T-helper 22 cell (primary cell): ENCODE results near the gene ADCK2.
A peak's percentile ranks its signal among the peaks of the same experiment; 100 is the strongest.
"Not testable (repeated sequence)": the region's sequence is repeated elsewhere in the genome, so short reads cannot be mapped to it uniquely, and the experiment has no call there.

Source experiments
- DNase-seq: peaks from one replicate; pipeline ENCODE4 v3.0.0-alpha.2; 2020; ENCODE audit warnings: low read depth

ADCK2 gene

GRCh38 chr7:140672382-140673062, at the start of gene ADCK2:
ADCK2 (plus strand) TSS chr7:140672945; CDS start chr7:140673331, 386 bp downstream.
- peak; percentile 42 for DNase-seq

GRCh38 chr7:140623980-140624379, 48.8 kb upstream of the ADCK2 start:
- DNase-seq, result no peak

GRCh38 chr7:140624392-140625191, 48.2 kb upstream of the ADCK2 start:
- DNase-seq, result no peak

DNA sequence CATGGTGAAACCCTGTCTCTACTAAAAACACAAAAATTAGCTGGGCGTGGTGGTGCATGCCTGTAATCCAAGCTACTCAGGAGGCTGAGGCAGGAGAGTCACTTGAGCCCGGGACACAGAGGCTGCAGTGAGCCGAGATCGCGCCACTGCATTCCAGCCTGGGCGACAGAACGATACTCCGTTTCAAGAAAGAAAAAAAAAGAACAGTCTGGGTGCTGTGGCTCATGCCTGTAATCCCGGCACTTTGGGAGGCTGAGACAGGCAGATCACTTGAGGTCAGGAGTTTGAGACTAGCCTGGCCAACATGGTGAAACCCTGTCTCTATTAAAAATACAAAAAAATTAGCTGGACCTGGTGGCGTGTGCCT, 47.6 kb upstream of the ADCK2 start:
- DNase-seq, result not testable (repeated sequence)

DNA sequence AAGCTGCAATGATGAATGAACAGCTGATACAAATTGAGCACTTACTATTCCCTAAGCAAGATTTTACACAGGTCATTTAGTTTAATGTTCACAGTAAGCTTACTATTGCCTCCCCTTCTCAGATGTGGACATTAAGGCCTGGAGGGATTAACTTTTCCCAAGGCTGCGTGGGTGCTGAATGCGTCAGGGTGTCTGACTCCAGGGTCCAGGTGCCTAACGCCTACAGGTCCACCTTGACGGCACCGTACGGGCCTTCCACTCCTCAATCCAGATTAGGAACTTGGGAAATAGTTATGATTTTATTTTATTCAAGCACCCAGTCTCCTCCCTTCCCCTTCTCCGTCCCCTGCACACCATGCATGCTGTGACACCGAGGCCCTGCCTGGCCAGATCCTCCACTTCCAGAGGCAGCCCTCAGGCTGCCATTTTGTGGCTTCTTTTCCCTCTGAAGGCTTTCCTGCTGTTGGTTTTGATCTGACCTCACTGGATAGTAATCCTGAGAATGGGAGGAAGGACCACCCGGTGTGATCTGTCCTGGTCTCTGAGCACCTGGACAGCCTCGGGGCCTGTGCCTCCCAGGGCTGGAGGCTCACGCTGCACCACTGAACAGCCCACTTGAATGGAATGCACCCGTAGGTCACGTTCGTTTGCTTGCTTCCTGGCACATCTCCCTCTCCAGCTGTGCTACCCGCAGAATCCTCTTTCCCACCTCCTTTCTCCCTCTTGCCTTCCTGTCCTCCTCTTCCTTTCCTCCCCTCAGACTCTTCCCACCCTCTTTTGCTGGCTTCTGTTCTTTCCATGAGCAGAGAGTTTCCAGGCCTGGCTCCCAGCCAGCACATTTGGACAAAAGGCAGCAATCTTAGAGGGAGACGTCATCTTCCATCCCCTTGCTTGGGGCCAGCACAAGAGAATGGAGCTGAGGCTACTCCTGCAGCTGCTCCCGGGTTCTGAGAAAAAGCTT, 46.6 kb upstream of the ADCK2 start:
- DNase-seq, result no peak

- no peak for DNase-seq
Measured at GRCh38 chr7:140631021-140631420, 41.7 kb upstream of the ADCK2 start.

DNA sequence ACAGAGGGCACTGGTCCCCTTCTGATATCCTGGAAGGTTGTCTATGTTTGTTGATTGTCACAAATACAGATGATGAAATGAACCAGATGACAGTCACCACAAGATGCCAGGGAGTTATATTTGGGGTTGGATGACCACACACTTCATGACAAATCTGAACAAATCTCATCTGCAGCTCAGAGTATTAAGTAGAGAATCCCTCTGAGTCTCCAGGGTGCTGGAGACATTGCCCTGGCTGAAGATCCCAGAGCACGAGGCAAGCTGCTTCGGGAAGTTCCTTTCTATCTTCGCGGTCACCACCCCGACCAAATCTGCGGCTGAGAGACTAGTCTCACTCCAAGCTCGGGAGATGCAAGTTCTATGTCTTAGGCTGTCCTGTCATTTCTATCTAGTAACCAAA, 41.1 kb upstream of the ADCK2 start:
- DNase-seq, result no peak

DNA sequence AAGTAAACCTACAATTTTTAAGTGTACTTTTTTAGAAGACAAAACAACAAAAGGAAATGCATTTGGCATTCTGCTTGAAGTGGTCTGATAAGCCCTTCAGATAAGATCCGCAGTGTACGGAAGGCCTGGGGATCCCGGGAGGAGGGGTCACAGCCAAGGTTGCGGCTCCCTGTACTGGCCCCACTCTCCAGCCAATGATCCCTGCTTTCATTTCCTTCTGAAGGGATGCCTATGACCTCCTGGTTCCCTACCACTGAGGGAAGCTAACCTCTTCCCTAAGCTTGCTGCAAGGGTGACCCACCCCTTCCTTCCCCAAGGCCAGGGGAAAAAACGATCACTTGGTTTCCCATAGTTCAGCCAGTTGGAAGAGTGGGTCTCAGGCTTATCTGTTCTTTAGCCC, 37.4 kb upstream of the ADCK2 start:
- no peak for DNase-seq

- no peak for DNase-seq
Measured at GRCh38 chr7:140635816-140636215, 36.9 kb upstream of the ADCK2 start.

- DNase-seq, result no peak
Measured at GRCh38 chr7:140637400-140637799, 35.3 kb upstream of the ADCK2 start.

DNA sequence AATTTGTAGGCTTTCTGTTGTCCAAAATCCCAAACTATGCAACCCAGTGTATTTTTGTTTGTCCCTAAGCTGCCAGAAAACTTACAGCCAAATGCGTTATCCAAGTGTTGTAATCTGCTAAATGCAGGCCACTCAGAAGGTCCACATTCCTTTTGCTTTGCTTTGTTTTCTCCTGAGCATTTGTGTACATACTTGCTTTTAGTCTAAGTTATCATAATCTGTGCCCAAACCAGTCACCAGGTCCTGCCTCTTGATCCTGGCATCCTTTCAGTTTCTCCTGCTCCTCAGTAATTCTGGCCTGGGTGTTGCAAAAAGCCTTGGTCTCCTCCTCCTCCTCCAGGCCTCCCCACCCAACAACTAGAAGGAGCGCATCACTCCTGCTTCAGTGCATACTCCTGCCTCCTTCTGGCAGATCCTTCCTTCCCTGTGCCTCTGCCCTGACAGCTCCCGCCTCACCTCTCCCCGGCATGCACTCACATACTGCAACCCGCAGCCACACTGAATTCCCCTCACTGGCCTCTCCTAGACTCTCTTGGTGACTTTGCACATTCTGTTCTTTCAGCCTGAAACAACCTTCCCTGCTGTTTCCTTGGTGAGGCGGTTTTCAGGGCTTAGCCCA, 34.5 kb upstream of the ADCK2 start:
- no peak for DNase-seq

- no peak for DNase-seq
Measured at GRCh38 chr7:140639366-140640053, 33.2 kb upstream of the ADCK2 start.

GRCh38 chr7:140640060-140640637, 32.6 kb upstream of the ADCK2 start:
- no peak for DNase-seq

DNA sequence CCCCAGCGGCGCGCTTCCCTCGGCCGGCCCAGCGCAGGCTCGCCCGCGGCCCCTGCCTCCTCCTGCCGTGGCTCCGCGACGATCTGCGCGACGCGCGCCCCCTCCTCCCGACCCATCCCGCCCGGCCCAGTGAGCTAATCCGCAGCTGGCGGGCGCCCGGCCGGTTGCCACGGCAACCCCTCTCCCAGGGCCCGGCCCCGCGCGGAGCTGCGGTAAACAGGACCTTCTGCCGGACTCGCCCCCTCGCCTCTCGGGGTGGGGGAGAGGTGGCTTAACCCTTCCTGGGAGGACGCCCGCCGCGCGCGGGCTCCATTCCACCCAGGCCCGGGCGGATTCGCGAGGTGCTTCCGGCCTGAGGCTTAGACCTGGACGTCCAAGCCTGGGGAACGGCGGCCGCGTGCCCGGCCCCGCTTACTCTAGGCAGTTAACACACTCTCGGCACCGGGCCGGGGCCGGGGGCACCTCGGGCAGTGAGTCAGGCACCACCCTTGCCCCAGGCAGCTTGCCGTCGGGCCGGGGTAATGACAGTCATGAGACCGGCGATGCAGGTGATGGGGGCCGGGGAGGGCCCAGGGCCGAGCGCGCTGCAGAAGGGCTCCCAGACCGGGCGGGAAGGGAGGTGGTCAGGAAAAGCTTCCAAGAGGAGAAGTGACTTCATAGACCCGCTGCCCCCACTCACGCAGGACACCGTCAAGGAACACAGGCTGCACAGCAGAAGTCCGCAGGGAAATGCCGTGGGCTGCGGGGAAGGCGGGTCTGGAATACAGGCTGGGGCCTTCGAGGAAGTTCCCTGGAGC, 31.8 kb upstream of the ADCK2 start, which contains the start of gene DENND2A:
DENND2A (minus strand) TSS at position 87 of the 797 bp plus-strand sequence. CDS start 38,416 bp downstream, outside the sequence.
- DNase-seq, result no peak

GRCh38 chr7:140641524-140642195, 31.1 kb upstream of the ADCK2 start:
- no peak for DNase-seq

DNA sequence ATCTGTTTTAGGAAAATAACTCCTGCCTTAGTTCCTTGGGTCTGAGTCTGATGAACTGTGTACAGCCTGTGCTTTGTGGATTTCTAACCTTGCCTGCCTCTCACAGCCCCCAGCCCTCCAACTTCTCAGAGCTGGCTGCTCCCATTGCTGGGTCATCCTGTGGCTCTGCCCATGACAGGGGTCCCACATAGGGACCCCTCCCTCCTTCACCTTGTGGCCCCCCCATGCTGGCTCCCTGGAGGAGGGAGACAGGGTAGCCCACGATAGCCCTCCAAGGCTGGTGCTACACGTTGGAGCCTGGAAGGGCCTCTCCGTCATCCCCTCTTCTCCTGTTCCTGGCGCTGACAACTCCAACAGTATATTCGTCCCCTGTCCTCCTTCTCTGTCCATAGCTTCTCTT, 29.3 kb upstream of the ADCK2 start:
- no peak for DNase-seq

DNA sequence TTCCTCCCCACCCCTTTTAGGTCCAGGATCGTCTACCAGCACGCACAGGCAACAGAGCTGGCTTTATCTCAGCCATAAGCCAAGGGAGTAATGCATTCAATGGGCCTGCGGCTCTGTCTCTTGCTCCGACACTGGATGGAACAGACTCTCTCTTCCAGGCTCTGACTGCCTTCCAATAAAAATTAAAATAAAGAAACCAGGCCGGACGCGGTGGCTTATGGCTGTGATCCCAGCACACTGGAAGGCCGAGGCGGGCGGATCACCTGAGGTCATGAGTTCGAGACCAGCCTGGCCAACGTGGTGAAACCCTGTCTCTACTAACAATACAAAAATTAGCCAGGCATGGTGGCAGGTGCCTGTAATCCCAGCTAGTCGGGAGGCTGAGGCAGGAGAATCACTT, 28.0 kb upstream of the ADCK2 start:
- not testable (repeated sequence) for DNase-seq

- DNase-seq, result no peak
Measured at GRCh38 chr7:140645166-140645900, 27.4 kb upstream of the ADCK2 start.
